Measurements from ENCODE around the gene STXBP2.

DNA sequence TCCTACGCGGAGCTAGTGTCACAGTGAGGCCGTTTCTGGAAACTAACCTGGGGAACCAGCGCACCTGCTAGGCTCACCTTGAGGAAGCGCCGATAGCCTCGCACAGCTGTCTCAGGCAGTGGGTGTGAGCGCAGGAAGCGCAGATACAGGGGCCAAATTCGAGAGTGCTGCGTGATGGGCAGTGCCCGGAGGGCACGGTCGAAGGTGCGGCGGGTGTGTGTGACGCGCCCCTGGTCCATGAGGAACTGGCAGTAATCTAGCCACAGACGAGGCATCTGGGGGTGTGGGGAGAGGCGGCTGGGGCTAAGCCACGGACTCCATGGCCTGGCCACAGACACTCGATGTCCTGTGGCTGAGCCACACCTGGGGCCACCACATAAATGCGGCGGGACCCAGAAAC, 9.7 kb upstream of the STXBP2 start:
- TF ChIP-seq, protein P1, sequence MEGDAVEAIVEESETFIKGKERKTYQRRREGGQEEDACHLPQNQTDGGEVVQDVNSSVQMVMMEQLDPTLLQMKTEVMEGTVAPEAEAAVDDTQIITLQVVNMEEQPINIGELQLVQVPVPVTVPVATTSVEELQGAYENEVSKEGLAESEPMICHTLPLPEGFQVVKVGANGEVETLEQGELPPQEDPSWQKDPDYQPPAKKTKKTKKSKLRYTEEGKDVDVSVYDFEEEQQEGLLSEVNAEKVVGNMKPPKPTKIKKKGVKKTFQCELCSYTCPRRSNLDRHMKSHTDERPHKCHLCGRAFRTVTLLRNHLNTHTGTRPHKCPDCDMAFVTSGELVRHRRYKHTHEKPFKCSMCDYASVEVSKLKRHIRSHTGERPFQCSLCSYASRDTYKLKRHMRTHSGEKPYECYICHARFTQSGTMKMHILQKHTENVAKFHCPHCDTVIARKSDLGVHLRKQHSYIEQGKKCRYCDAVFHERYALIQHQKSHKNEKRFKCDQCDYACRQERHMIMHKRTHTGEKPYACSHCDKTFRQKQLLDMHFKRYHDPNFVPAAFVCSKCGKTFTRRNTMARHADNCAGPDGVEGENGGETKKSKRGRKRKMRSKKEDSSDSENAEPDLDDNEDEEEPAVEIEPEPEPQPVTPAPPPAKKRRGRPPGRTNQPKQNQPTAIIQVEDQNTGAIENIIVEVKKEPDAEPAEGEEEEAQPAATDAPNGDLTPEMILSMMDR (IDR thresholded peaks at IDR 0.05; ENCODE audit: low read length): no peak
- TF ChIP-seq EZH2 (optimal IDR thresholded peaks at IDR 0.05; ENCODE audit: low read depth, low read length) (no peak), EZH2phosphoT487 (IDR thresholded peaks at IDR 0.05; ENCODE audit: low read length) (no peak)

All from MM.1S (cell line).